ENCODE data around the gene MIOX. TPM values are rescaled to one million over a fixed set of nuclear protein-coding genes. Genes with fewer than 3 reads are reported as not detected.

MIOX gene
- total RNA-seq, result not detected

DNA sequence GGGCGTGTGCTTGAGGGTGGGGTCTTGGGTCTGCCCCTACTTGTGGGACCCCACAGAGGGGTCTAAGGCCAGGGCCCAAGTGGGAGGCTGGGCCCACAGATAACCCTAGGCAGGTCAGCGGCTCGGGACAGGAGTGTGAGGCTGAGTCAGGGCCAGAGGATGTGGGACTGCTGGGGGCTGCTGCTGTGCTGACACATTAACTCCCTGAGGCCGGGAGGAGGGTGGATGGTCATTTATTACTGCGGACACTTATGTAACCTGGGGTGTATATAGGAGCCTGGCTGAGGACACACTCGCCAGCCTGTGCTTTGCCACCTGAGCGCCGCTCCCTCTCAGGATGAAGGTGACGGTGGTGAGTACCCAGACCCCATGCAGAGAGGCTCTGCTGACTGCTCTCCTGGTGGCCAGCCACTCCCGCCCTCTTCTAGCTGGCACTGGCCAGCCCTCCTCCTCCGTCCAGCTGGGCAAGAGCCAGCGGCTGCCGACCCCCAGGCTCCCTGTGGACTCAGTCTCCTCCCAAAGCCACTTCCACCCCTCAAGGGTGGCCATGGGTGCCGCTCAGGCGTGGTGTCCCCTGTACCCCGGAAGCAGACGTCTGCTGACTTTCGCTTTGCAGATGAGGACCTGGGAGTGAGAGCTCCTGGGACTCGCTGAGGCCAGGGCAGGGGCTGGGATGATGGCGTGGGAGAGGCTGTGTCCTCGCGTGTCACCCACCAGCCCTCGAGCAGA is at the start of gene MIOX:
Gene MIOX (plus strand): TSS at position 299 of the 729 bp plus-strand sequence. CDS start 39 bp downstream, at position 338.
- no peak for DNase-seq (ENCODE audit: low spot score in 2 of 2)
- 65 to 79% methylated on average over 14 to 23 of the region's 23 CpGs for WGBS, 2 donors

DNA sequence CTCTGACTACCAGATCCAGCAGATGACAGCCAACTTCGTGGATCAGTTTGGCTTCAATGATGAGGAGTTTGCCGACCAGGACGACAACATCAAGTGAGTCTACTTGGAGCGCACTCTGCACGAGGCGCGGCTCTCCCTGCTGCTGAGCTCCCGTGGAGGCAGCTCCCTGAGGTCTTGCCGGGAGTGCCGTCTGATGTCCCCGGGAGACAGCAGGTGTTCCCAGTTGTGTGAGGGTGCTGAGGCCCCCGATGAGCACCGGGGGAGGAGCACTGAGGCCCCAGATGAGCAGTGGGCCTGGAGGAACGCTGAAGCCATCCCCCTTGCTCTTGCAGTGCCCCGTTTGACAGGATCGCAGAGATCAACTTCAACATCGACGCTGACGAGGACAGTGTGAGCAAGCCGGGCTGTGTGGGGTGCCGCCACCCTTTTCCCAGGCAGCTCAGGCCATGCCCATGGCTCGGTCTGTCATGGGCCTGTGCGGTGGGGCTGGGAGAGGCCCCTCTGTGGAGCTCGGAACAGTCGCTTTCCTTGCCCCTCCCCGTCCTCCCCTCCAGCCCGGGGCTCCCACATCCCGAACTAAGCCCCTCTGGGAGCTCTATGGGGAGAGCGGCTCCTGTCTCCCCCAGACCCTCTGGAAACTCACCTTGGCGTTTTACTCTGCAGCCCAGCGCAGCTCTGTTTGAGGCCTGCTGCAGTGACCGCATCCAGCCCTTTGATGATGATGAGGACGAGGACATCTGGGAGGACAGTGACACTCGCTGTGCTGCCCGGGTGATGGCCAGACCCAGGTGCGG is 49.0 kb upstream of the MIOX start:
- intact Hi-C loops (cut with DNase I; ENCODE audit: low total_unique reads), result no loop called here
- WGBS, 2 donors, result 88 to 89% methylated on average over 24 to 36 of the region's 36 CpGs
- TF ChIP-seq POLR2A (IDR thresholded peaks at IDR 0.05), result no peak
- TF ChIP-seq, protein P1, sequence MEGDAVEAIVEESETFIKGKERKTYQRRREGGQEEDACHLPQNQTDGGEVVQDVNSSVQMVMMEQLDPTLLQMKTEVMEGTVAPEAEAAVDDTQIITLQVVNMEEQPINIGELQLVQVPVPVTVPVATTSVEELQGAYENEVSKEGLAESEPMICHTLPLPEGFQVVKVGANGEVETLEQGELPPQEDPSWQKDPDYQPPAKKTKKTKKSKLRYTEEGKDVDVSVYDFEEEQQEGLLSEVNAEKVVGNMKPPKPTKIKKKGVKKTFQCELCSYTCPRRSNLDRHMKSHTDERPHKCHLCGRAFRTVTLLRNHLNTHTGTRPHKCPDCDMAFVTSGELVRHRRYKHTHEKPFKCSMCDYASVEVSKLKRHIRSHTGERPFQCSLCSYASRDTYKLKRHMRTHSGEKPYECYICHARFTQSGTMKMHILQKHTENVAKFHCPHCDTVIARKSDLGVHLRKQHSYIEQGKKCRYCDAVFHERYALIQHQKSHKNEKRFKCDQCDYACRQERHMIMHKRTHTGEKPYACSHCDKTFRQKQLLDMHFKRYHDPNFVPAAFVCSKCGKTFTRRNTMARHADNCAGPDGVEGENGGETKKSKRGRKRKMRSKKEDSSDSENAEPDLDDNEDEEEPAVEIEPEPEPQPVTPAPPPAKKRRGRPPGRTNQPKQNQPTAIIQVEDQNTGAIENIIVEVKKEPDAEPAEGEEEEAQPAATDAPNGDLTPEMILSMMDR (IDR thresholded peaks at IDR 0.05), result no peak

More for the DNA sequence above, at the start of gene MIOX:
- intact Hi-C loops (cut with DNase I; ENCODE audit: low total_unique reads), result no loop called here
- no peak for TF ChIP-seq POLR2A (IDR thresholded peaks at IDR 0.05)
- TF ChIP-seq, protein P1 (IDR thresholded peaks at IDR 0.05), result no peak
- H3K4me3 ChIP-seq (ENCODE audit: low read depth, poor library complexity, severe bottlenecking), result no peak within 1 kb of the TSS

DNA sequence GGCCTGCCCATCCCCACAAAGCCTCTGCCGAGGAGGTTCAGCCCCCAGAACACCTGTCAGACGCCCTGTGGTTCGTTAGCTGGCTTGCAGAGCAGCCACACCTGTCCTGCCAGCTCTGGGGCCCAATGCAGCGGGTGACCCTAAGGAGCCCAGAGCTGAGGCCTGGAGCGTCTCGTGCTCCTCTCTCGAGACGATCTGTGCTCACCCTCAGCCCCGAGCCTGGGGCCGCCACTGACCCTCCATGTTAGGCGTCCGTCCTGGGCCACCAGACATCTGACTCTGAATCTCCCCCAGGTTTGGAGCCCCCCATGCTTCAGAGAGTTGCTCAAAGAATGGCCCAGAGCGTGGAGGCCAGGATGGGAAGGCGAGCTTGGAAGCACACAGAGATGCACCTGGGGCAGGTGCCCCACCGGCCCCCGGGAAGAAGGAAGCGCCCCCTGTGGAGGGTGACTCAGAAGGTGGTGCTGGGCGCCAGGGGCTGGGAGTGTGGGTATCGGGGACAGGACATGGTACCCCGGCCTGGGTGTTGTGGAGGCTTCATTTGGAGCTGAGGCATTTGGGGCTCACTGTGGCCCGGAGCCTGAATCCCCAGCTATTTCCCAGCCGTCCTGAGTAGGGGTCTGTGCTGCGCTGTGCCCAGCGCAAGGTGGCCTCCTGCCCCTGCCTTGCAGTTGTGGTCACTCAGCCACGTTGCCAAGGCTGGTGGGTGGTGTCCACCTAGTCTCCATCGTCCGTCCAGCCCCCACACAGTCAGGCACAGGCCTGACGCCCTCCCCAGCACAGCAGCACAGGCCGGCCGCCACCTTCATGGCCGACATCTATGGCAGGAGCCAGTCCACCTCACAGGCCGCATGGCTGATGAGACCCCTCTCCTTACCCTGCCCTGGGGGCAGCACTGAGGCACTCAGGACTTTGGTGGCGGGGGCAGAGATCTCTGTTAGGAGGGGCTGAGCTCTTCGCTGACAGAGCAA is 48.1 kb upstream of the MIOX start:
- no peak overlapping the region for H3K4me3 ChIP-seq (ENCODE audit: low read depth, poor library complexity, severe bottlenecking)
- TF ChIP-seq, protein P1 (IDR thresholded peaks at IDR 0.05), result no peak
- TF ChIP-seq POLR2A (IDR thresholded peaks at IDR 0.05), result no peak
- 86 to 93% methylated on average over 31 to 33 of the region's 34 CpGs for whole genome bisulfite sequencing, 2 donors
- DNase-seq (ENCODE audit: low spot score in 2 of 2), result no peak
- intact Hi-C loops (cut with DNase I; ENCODE audit: low total_unique reads), result no loop called here

More for the DNA sequence above, 49.0 kb upstream of the MIOX start:
- H3K4me3 ChIP-seq (ENCODE audit: low read depth, poor library complexity, severe bottlenecking), result no peak overlapping the region
- DNase-seq (ENCODE audit: low spot score in 2 of 2), result no peak

DNA sequence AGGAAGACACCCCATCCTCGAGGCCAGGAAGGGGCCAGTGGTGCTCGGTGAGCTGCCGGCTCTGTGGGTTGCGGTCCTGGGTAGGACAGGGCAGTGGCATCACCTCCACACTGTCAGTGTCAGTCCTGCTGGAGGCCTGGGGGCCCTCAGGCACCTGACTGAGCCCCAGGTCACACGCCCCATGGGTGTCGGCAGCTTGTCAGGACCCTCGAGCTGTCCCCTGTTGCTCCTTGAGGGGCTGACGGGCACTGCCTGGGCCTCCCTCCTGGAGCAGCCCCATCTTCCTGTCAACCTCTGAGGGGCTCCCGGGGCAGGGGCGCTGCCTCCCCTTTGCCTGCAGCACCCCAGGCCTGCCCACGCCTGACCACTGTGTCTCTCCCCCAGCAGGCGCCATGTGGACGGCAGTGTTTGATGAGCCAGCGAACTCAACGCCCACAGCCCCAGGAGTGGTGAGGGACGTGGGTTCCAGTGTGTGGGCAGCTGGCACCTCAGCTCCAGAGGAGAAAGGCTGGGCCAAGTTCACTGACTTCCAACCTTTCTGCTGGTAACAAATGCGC is 47.3 kb upstream of the MIOX start:
- DNase-seq (ENCODE audit: low spot score in 2 of 2), result no peak
- WGBS, 2 donors, result 85 to 86% methylated on average over 13 to 17 of the region's 17 CpGs
- H3K4me3 ChIP-seq (ENCODE audit: low read depth, poor library complexity, severe bottlenecking), result no peak overlapping the region
- no peak for TF ChIP-seq POLR2A (IDR thresholded peaks at IDR 0.05)
- TF ChIP-seq, protein P1 (IDR thresholded peaks at IDR 0.05), result no peak
- intact Hi-C loops (cut with DNase I; ENCODE audit: low total_unique reads), result no loop called here

DNA sequence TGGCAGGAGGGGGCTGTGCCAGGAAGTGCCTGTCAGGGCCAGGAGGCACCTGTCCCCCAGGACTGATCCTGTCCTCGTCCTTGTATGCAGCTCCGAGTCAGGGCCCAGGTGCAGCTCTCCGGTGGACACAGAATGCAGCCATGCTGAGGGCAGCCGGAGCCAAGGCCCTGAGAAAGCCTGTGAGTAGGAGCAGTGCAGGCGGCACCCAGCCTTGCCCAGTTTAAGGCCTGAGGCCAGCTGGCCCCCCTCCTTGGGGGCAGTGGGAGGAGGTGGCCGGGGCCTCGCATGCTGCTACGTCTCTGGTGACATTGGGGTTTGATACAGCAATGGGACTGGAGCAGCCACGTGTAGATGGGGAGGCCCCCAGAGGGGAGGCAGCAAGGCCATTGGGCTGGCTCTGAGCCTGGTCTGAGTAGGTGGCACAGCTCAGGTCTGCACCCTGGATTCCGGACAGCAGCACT is 46.8 kb upstream of the MIOX start:
- DNase-seq (ENCODE audit: low spot score in 2 of 2), result no peak
- H3K4me3 ChIP-seq (ENCODE audit: low read depth, poor library complexity, severe bottlenecking), result no peak overlapping the region
- no peak for TF ChIP-seq POLR2A (IDR thresholded peaks at IDR 0.05)
- TF ChIP-seq, protein P1 (IDR thresholded peaks at IDR 0.05), result no peak
- intact Hi-C loops (cut with DNase I; ENCODE audit: low total_unique reads), result no loop called here
- 78 to 88% methylated on average over 4 to 10 of the region's 10 CpGs for WGBS, 2 donors

All from lower leg skin (tissue), 4 donors.